ENCODE data around the gene TUT7.

DNA sequence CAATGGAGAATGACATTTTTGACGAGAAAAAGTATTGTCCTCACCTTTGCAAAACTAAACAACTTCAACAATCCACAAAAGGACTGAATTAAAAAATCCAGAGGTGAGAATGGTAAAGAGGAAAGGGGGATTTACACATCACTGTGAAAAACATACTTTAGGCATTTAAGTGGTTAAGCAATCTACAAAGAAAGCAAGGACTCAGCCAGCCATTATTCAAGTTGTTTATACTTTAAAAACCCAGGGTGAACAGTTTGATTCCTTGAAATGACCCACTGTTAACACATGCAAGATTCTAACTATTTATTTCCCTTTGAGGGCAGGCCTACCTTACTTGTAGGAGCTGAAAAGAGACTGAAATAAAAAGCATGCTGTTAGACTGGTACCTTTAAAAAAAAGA is 29.3 kb downstream of the TUT7 start:
- TF ChIP-seq, protein P1, sequence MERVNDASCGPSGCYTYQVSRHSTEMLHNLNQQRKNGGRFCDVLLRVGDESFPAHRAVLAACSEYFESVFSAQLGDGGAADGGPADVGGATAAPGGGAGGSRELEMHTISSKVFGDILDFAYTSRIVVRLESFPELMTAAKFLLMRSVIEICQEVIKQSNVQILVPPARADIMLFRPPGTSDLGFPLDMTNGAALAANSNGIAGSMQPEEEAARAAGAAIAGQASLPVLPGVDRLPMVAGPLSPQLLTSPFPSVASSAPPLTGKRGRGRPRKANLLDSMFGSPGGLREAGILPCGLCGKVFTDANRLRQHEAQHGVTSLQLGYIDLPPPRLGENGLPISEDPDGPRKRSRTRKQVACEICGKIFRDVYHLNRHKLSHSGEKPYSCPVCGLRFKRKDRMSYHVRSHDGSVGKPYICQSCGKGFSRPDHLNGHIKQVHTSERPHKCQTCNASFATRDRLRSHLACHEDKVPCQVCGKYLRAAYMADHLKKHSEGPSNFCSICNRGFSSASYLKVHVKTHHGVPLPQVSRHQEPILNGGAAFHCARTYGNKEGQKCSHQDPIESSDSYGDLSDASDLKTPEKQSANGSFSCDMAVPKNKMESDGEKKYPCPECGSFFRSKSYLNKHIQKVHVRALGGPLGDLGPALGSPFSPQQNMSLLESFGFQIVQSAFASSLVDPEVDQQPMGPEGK (tag by site-specific recombination; IDR thresholded peaks at IDR 0.05): no peak
- TF ChIP-seq ZNF449 (tag by site-specific recombination; IDR thresholded peaks at IDR 0.05) (no peak), REST (tag by site-specific recombination; IDR thresholded peaks at IDR 0.05) (no peak), GLI4 (tag by site-specific recombination; IDR thresholded peaks at IDR 0.05) (no peak)
- TF ChIP-seq, protein P2, sequence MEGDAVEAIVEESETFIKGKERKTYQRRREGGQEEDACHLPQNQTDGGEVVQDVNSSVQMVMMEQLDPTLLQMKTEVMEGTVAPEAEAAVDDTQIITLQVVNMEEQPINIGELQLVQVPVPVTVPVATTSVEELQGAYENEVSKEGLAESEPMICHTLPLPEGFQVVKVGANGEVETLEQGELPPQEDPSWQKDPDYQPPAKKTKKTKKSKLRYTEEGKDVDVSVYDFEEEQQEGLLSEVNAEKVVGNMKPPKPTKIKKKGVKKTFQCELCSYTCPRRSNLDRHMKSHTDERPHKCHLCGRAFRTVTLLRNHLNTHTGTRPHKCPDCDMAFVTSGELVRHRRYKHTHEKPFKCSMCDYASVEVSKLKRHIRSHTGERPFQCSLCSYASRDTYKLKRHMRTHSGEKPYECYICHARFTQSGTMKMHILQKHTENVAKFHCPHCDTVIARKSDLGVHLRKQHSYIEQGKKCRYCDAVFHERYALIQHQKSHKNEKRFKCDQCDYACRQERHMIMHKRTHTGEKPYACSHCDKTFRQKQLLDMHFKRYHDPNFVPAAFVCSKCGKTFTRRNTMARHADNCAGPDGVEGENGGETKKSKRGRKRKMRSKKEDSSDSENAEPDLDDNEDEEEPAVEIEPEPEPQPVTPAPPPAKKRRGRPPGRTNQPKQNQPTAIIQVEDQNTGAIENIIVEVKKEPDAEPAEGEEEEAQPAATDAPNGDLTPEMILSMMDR (tag by site-specific recombination; IDR thresholded peaks at IDR 0.05): no peak
